Inferior parietal cortex (tissue), 1 donor: ENCODE data around the gene RNU2-1.
"Not testable (repeated sequence)": the region's sequence is repeated elsewhere in the genome, so short reads cannot be mapped to it uniquely, and the experiment has no call there.

Source experiments
- DNase-seq: peaks from one replicate; pipeline ENCODE4 v3.0.0-alpha.2; 2016; ENCODE audit errors: extremely low spot score

The RNU2-1 gene

GRCh38 chr17:43233877-43234276 lies at the start of gene RNU2-1:
Gene RNU2-1 (minus strand): TSS chr17:43233977.
- not testable (repeated sequence) for DNase-seq

GRCh38 chr17:43272914-43273313 lies 39.1 kb upstream of the RNU2-1 start:
- DNase-seq: not testable (repeated sequence)

- DNase-seq: not testable (repeated sequence)
Measured at GRCh38 chr17:43272483-43272882, 38.7 kb upstream of the RNU2-1 start.

GRCh38 chr17:43270552-43271504 lies 37.1 kb upstream of the RNU2-1 start:
- not testable (repeated sequence) for DNase-seq

GRCh38 chr17:43246456-43246855 lies 12.7 kb upstream of the RNU2-1 start:
- not testable (repeated sequence) for DNase-seq

- DNase-seq: not testable (repeated sequence)
Measured at GRCh38 chr17:43240596-43241352, 7.0 kb upstream of the RNU2-1 start.

- DNase-seq: not testable (repeated sequence)
Measured at GRCh38 chr17:43239597-43239996, 5.8 kb upstream of the RNU2-1 start.

- DNase-seq: not testable (repeated sequence)
Measured at GRCh38 chr17:43233263-43233662, 514 bp downstream of the RNU2-1 start.

- not testable (repeated sequence) for DNase-seq
Measured at GRCh38 chr17:43232021-43232699, 1.6 kb downstream of the RNU2-1 start.

- DNase-seq: not testable (repeated sequence)
Measured at GRCh38 chr17:43231205-43232020, 2.4 kb downstream of the RNU2-1 start.

- not testable (repeated sequence) for DNase-seq
Measured at GRCh38 chr17:43228020-43228782, 5.6 kb downstream of the RNU2-1 start, which contains the start of gene CCDC200. Gene CCDC200 (minus strand): TSS chr17:43228623. CDS start chr17:43228554, 69 bp downstream.

- DNase-seq: no peak
Measured at GRCh38 chr17:43226393-43226792, 7.4 kb downstream of the RNU2-1 start.

- DNase-seq: no peak
Measured at GRCh38 chr17:43224146-43224705, 9.6 kb downstream of the RNU2-1 start.

- no peak for DNase-seq
Measured at GRCh38 chr17:43220511-43221125, 13.2 kb downstream of the RNU2-1 start.

- DNase-seq: no peak
Measured at GRCh38 chr17:43219746-43220380, 13.9 kb downstream of the RNU2-1 start.

GRCh38 chr17:43219001-43219400 lies 14.8 kb downstream of the RNU2-1 start:
- DNase-seq: no peak

GRCh38 chr17:43217614-43218087 lies 16.1 kb downstream of the RNU2-1 start:
- no peak for DNase-seq

- DNase-seq: no peak
Measured at GRCh38 chr17:43216762-43217613, 16.8 kb downstream of the RNU2-1 start.
